SK-N-MC (cell line): ENCODE results near the gene GARIN1A.
"Not testable (repeated sequence)": the region's sequence is repeated elsewhere in the genome, so short reads cannot be mapped to it uniquely, and the experiment has no call there.

ENCODE experiments used
- EZH2 ChIP-seq: fragments of 200-600 bp; sonication (generic); IDR thresholded peaks from one replicate; pipeline ENCODE4 v1.6.1; 2017; ENCODE audit warnings: antibody characterized with exemption
- FOXP2 ChIP-seq: optimal IDR thresholded peaks from 2 replicates; pipeline ENCODE3; 2011; ENCODE audit warnings: mild to moderate bottlenecking, moderate library complexity; ENCODE audit not compliant: insufficient read depth; ENCODE audit errors: extremely low read length, control extremely low read depth
- POLR2AphosphoS5 ChIP-seq: IDR thresholded peaks from 2 replicates; pipeline ENCODE4 v1.6.1; 2012; ENCODE audit warnings: mild to moderate bottlenecking, low read depth, low read length, borderline replicate concordance

DNA sequence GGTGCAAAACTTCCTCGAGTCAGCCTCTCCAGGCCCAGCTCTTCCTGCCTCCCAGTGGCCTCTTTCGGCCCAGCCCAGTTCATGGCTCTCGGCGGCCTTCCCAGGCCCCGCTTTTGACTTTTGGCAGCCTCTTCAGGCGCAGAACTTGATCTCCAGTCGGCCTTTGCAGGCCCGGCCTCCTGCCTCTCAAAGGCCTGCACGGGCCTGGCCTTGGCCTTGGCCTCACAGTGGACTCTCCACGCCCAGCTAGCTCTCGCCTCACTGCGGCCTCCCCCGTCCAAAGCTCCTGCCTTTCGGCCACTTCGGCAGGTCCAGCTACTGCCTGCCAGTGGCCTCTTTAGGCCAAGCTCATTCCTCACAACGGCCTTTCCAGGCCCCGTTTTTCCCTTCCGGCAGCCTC, 17.6 kb upstream of the GARIN1A start:
- not testable (repeated sequence) for TF ChIP-seq POLR2AphosphoS5, EZH2, FOXP2
